CD14-positive monocyte (primary cell): Measurements from ENCODE around the gene HIVEP3. TPM values are rescaled to one million over a fixed set of nuclear protein-coding genes. Genes with fewer than 3 reads are reported as not detected.

Experiments used
- DNase-seq, 3 donors: peaks; one replicate each; pipeline ENCODE4 v3.0.0-alpha.2; 2011 to 2022
- H2AFZ ChIP-seq: 2 replicates; pipeline ENCODE4 v1.6.0; 2012; ENCODE audit warnings: mild to moderate bottlenecking, low read depth, low read length, inconsistent platforms; ENCODE audit not compliant: insufficient read depth, poor library complexity, severe bottlenecking
- H3K27ac ChIP-seq, 2 donors: 1 replicate in 1 of 2; 2 replicates in 1 of 2; pipeline ENCODE4 v1.5.1; 2012 to 2013; ENCODE audit warnings: low read length in 2 of 2, control low read depth in 1 of 2, inconsistent platforms in 1 of 2, low read depth in 1 of 2, mild to moderate bottlenecking in 1 of 2
- H3K27me3 ChIP-seq, 2 donors: one replicate each; pipeline versions ENCODE4 v1.6.0 to v1.6.1; 2011 to 2013; ENCODE audit warnings: low read length in 2 of 2; ENCODE audit not compliant: control insufficient read depth in 2 of 2, insufficient read depth in 2 of 2
- H3K36me3 ChIP-seq, 2 donors: replicated peaks in 1 of 2; 1 replicate in 1 of 2; 2 replicates in 1 of 2; pipeline versions ENCODE4 v1.5.1 to v1.6.1; 2012 to 2013; ENCODE audit warnings: low read length in 2 of 2, control low read depth in 1 of 2, inconsistent platforms in 1 of 2, mild to moderate bottlenecking in 1 of 2; ENCODE audit not compliant: insufficient read depth in 2 of 2, control insufficient read depth in 1 of 2
- H3K4me1 ChIP-seq, 2 donors: 1 replicate in 1 of 2; 2 replicates in 1 of 2; pipeline versions ENCODE4 v1.5.1 to v1.6.1; 2012 to 2013; ENCODE audit warnings: low read length in 2 of 2, control low read depth in 1 of 2, inconsistent platforms in 1 of 2, mild to moderate bottlenecking in 1 of 2, moderate library complexity in 1 of 2; ENCODE audit not compliant: insufficient read depth in 2 of 2, control insufficient read depth in 1 of 2
- H3K4me2 ChIP-seq: replicated peaks from 2 replicates; pipeline ENCODE3; 2012; ENCODE audit warnings: low read length, moderate library complexity, mild to moderate bottlenecking; ENCODE audit not compliant: poor library complexity, severe bottlenecking; ENCODE audit errors: extremely low read depth
- H3K4me3 ChIP-seq, 3 experiments: fragments of 200-600 bp in 1 of 3; sonication (generic) in 1 of 3; replicated peaks in 1 of 3; 1 replicate in 2 of 3; 2 replicates in 1 of 3; pipeline ENCODE4 v1.5.1; 2011 to 2013; ENCODE audit warnings: low read length in 3 of 3, mild to moderate bottlenecking in 3 of 3, control low read depth in 2 of 3, low read depth in 2 of 3, inconsistent platforms in 1 of 3, moderate library complexity in 1 of 3
- H3K79me2 ChIP-seq: 2 replicates; pipeline ENCODE4 v1.6.0; 2012; ENCODE audit warnings: mild to moderate bottlenecking, control low read depth, inconsistent platforms, low read length, moderate library complexity; ENCODE audit not compliant: insufficient read depth
- H3K9ac ChIP-seq: 2 replicates; pipeline ENCODE4 v1.6.0; 2017; ENCODE audit warnings: low read length, mild to moderate bottlenecking; ENCODE audit not compliant: insufficient read depth, poor library complexity, severe bottlenecking
- H3K9me3 ChIP-seq, 2 donors: replicated peaks in 1 of 2; 1 replicate in 1 of 2; 2 replicates in 1 of 2; pipeline versions ENCODE4 v1.5.1 to v1.6.1; 2012 to 2013; ENCODE audit warnings: low read length in 2 of 2, control low read depth in 1 of 2; ENCODE audit not compliant: control insufficient read depth in 1 of 2, insufficient read depth in 1 of 2
- H4K20me1 ChIP-seq: 2 replicates; pipeline ENCODE4 v1.6.0; 2012; ENCODE audit warnings: mild to moderate bottlenecking, low read length, control low read depth, moderate library complexity; ENCODE audit not compliant: insufficient read depth
- H3K27ac Mint-ChIP-seq, 7 donors: one replicate each; pipeline ENCODE4 v1.8.0; 2020; ENCODE audit warnings: mild to moderate bottlenecking in 7 of 7, mixed read lengths in 7 of 7, moderate library complexity in 6 of 7, inconsistent platforms in 2 of 7
- H3K27me3 Mint-ChIP-seq, 3 donors: one replicate each; pipeline ENCODE4 v1.8.0; 2021 to 2022; ENCODE audit warnings: low read depth in 3 of 3, mild to moderate bottlenecking in 3 of 3, mixed read lengths in 3 of 3, moderate library complexity in 3 of 3, inconsistent platforms in 1 of 3
- H3K36me3 Mint-ChIP-seq, 2 donors: one replicate each; pipeline ENCODE4 v1.8.0; 2020; ENCODE audit warnings: mixed read lengths in 2 of 2, inconsistent platforms in 1 of 2, mild to moderate bottlenecking in 1 of 2
- H3K4me1 Mint-ChIP-seq: one replicate; pipeline ENCODE4 v1.8.0; 2020; ENCODE audit warnings: mild to moderate bottlenecking, mixed read lengths
- H3K4me3 Mint-ChIP-seq, 2 donors: one replicate each; pipeline ENCODE4 v1.8.0; 2020; ENCODE audit warnings: mild to moderate bottlenecking in 2 of 2, mixed read lengths in 2 of 2, moderate library complexity in 1 of 2
- H3K9me3 Mint-ChIP-seq, 7 donors: one replicate each; pipeline ENCODE4 v1.8.0; 2020 to 2022; ENCODE audit warnings: mixed read lengths in 7 of 7, mild to moderate bottlenecking in 6 of 7, moderate library complexity in 6 of 7, inconsistent platforms in 2 of 7
- CTCF ChIP-seq: fragments of 200-600 bp; IDR thresholded peaks from one replicate; pipeline ENCODE4 v1.8.0; 2022; ENCODE audit warnings: antibody characterized with exemption, mild to moderate bottlenecking
- WGBS: methylation state at CpG from one replicate; pipeline ENCODE4 v1.1.5; 2013; ENCODE audit warnings: missing lambda C conversion rate; ENCODE audit not compliant: insufficient coverage; 5-methylcytosine and 5-hydroxymethylcytosine counted together
- intact Hi-C, 2 donors: fragments of 100-400 bp; cut with micrococcal nuclease; formaldehyde crosslinking; loops; one replicate each; pipeline versions ENCODE4 v1.15.0 to v1.15.1; 2023
- polyA plus RNA-seq, 3 donors: library from polyadenylated mRNA; depleted of rRNA in 1 of 3; unstranded in 2 of 3; stranded (reverse) in 1 of 3; fragments of 300-500 nt in 2 of 3; fragments of >200 nt in 1 of 3; fragmentation: Illumina TruSeq in 2 of 3; gene quantifications; 1 replicate in 2 of 3; 2 replicates in 1 of 3; pipeline ENCODE4 v1.2.3, GENCODE V29; 2012 to 2021

The HIVEP3 gene
- polyA plus RNA-seq, 3 donors, result 1.2 to 3.7 (median 1.8) TPM

DNA sequence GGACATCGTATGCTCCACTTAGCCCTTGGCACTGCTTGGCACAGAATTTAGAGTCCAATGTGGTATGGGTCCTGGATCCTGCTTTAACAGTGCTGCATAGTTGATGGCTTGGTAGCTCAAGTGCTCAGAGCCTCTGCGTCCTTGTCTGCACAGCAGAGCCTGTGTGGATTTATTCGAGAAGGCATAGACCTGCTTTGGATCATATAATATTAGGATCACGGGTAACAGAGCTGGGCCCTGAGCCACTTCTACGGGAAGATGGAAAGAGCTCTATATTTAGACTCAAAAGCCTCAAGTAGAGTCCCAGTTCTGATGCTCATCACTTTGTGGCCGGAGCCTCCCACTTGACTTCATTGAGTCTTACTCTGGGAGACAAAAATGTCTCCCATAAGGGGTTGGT, 269.9 kb downstream of the HIVEP3 start:
- peaks cover 0 to 1% (median 0%) of the 10 kb centered on the region in 3 donors for H3K27me3 Mint-ChIP-seq
- intact Hi-C loops, result no loop called here
- no peak overlapping the region for H3K4me3 Mint-ChIP-seq
- WGBS, result 98% methylated on average over 4 of the region's 6 CpGs
- no peak overlapping the region for H3K27ac Mint-ChIP-seq
- peaks cover 54% of the 10 kb centered on the region for H3K79me2 ChIP-seq
- DNase-seq, result no peak
- no peaks in the 10 kb centered on the region for H3K27me3 ChIP-seq
- H3K9me3 Mint-ChIP-seq, result peaks cover 0 to 3% (median 0%) of the 10 kb centered on the region in 7 donors
- no peak overlapping the region for H2AFZ ChIP-seq
- no peak overlapping the region for H3K9ac ChIP-seq
- H3K4me2 ChIP-seq, result no peak overlapping the region
- no peak overlapping the region for H3K4me3 ChIP-seq
- peaks cover 40% of the 10 kb centered on the region for H3K4me1 Mint-ChIP-seq
- TF ChIP-seq CTCF, result no peak
- peaks cover 0 to 6% of the 10 kb centered on the region in 2 donors for H3K36me3 ChIP-seq
- H3K27ac ChIP-seq, result no peak overlapping the region
- no peaks in the 10 kb centered on the region for H3K9me3 ChIP-seq
- H3K4me1 ChIP-seq, result peaks cover 17 to 24% of the 10 kb centered on the region in 2 donors
- peaks cover 83% of the 10 kb centered on the region for H4K20me1 ChIP-seq
- peaks cover 12 to 28% of the 10 kb centered on the region in 2 donors for H3K36me3 Mint-ChIP-seq

DNA sequence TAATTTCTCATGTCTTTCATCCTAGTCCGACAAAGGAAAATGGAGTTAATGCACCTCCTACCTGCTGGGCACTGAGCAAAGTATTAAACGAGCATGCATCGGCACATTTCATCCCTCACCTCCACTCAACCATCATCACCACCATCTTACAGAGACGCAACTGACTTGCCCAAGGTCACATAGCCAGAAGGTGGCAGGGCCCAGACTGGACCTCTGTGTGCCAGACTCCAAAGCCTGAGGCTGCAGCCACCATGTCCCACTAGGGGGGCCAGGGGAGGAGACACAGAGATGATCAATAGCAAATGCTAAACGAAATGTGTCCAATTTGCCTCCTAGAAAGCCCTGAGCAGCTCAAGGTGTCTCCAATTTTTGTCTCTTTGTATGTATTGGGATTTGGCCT, 270.5 kb downstream of the HIVEP3 start:
- peak overlapping the region in 1 of 7 donors; percentile 8 for H3K27ac Mint-ChIP-seq
- H3K4me1 ChIP-seq, result peaks cover 17 to 21% of the 10 kb centered on the region in 2 donors
- peaks cover 48% of the 10 kb centered on the region for H3K79me2 ChIP-seq
- no peak for DNase-seq
- H3K9me3 ChIP-seq, result no peaks in the 10 kb centered on the region
- no peak overlapping the region for H3K4me3 Mint-ChIP-seq
- H3K36me3 Mint-ChIP-seq, result peaks cover 12 to 28% of the 10 kb centered on the region in 2 donors
- H3K27me3 Mint-ChIP-seq, result peaks cover 0 to 1% (median 0%) of the 10 kb centered on the region in 3 donors
- H3K27me3 ChIP-seq, result no peaks in the 10 kb centered on the region
- H3K27ac ChIP-seq, result no peak overlapping the region
- WGBS, result 97% methylated on average over 4 of the region's 5 CpGs
- peaks cover 83% of the 10 kb centered on the region for H4K20me1 ChIP-seq
- H3K9me3 Mint-ChIP-seq, result peaks cover 0 to 3% (median 0%) of the 10 kb centered on the region in 7 donors
- no peak overlapping the region for H3K4me2 ChIP-seq
- H3K36me3 ChIP-seq, result peaks cover 0 to 6% of the 10 kb centered on the region in 2 donors
- H3K4me1 Mint-ChIP-seq, result peaks cover 37% of the 10 kb centered on the region
- no peak overlapping the region for H3K9ac ChIP-seq
- intact Hi-C loops, result no loop called here
- TF ChIP-seq CTCF, result no peak
- no peak overlapping the region for H3K4me3 ChIP-seq
- H2AFZ ChIP-seq, result no peak overlapping the region
